NCI-H1417 (cell line): Measurements from ENCODE around the gene SH2B2.

Experiments used
- DNase-seq, 3 experiments: peaks; one replicate each; lab custom pipeline; 2025; lab: John Stamatoyannopoulos, UW

The SH2B2 gene

GRCh38 chr7:102286237-102287110 is at the start of gene SH2B2:
SH2B2 (plus strand) TSS chr7:102286868; CDS start chr7:102300551, 13,683 bp downstream.
- peak; percentile 69 to 84 (median 79) for DNase-seq

- no peak for DNase-seq
Observed at GRCh38 chr7:102239206-102239820, 47.4 kb upstream of the SH2B2 start.

- no peak for DNase-seq
Observed at GRCh38 chr7:102241431-102241830, 45.2 kb upstream of the SH2B2 start.

- DNase-seq: no peak
Observed at GRCh38 chr7:102244601-102245000, 42.1 kb upstream of the SH2B2 start.

- no peak for DNase-seq
Observed at GRCh38 chr7:102248081-102248455, 38.6 kb upstream of the SH2B2 start.

GRCh38 chr7:102248456-102249395 is 37.9 kb upstream of the SH2B2 start:
- DNase-seq: no peak

GRCh38 chr7:102251531-102252365 is 34.9 kb upstream of the SH2B2 start:
- DNase-seq: no peak

GRCh38 chr7:102252366-102252982 is 34.2 kb upstream of the SH2B2 start:
- DNase-seq: peak in 1 of 3 experiments; percentile 25

GRCh38 chr7:102253066-102253972 is 33.3 kb upstream of the SH2B2 start:
- DNase-seq: no peak

GRCh38 chr7:102253973-102254370 is 32.7 kb upstream of the SH2B2 start:
- no peak for DNase-seq

GRCh38 chr7:102254521-102254920 is 32.1 kb upstream of the SH2B2 start:
- no peak for DNase-seq

- no peak for DNase-seq
Observed at GRCh38 chr7:102255501-102255900, 31.2 kb upstream of the SH2B2 start.

GRCh38 chr7:102255916-102256315 is 30.8 kb upstream of the SH2B2 start:
- no peak for DNase-seq

- DNase-seq: no peak
Observed at GRCh38 chr7:102258073-102258748, 28.5 kb upstream of the SH2B2 start.

- no peak for DNase-seq
Observed at GRCh38 chr7:102258749-102259107, 27.9 kb upstream of the SH2B2 start.

GRCh38 chr7:102260856-102261255 is 25.8 kb upstream of the SH2B2 start:
- DNase-seq: peak in 2 of 3 experiments; percentile 44 to 67

GRCh38 chr7:102261451-102261850 is 25.2 kb upstream of the SH2B2 start:
- no peak for DNase-seq

- DNase-seq: no peak
Observed at GRCh38 chr7:102262546-102262945, 24.1 kb upstream of the SH2B2 start.

- no peak for DNase-seq
Observed at GRCh38 chr7:102264367-102264891, 22.2 kb upstream of the SH2B2 start.
